NCI-H1417 (cell line): ENCODE data around the gene TEX19.
A peak's percentile ranks its signal among the peaks of the same experiment; 100 is the strongest.
"Not testable (repeated sequence)": the region's sequence is repeated elsewhere in the genome, so short reads cannot be mapped to it uniquely, and the experiment has no call there.

ENCODE experiments used
- DNase-seq, 3 experiments: peaks; one replicate each; lab custom pipeline; 2025; lab: John Stamatoyannopoulos, UW

Gene TEX19

GRCh38 chr17:82338858-82339633 is 20.0 kb upstream of the TEX19 start:
- no peak for DNase-seq

GRCh38 chr17:82339634-82340580 is 19.1 kb upstream of the TEX19 start:
- DNase-seq = no peak

DNA sequence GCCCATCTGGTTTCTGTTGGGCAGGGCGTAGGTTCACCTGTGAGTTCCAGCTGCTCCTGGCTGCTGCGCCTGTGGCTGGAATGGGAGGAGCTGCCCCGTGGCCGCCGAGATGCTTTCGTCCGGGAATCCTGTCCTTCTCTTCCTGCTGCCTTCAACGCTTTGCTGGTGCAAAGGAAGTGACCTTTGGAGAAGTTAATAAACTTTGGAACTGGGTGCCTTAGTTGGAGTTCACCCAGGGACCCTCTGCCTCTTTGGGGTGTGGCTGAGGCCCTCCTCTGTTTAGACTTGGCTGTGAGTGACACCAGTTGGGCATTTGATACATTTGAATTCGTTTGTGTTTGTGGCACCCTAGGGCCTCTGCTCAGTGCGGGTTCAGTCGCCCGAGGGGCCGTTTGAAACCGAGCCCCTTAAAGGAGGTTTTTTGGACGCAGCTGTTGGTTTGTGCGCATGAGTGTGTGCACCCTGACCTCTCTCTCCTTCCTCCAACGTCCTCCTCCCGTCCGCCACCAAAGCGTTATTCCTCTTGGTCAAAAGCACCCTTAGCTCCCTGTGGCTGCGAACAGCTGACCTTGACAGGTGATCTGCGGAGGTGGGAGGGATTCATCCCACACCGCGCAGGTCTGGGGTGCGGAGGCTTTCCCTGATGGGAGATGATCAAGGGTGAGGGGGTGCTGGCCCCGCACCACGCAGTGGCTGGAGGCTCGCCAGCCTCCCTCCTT is 16.5 kb upstream of the TEX19 start:
- no peak for DNase-seq

DNA sequence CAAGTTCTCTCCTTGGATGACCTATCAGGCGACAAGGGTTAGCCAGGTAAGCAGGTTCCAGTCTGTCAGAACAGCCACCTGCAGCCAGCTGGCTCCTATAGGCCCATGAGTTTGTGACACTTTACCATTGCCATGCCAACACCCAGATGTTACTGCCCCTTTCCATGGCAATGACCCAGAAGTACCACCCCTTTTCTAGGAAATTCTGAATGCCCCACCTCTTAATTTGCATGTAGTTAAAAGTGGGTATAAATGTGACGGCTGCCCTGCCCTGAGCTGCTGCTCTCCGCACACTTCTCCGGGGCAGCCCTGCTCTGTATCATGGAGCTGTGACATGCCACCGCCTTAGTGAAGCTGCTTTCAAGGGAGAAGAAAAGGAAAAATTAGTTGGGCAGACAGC is 15.5 kb upstream of the TEX19 start:
- DNase-seq = no peak

GRCh38 chr17:82344175-82344907 is 14.7 kb upstream of the TEX19 start:
- no peak for DNase-seq

DNA sequence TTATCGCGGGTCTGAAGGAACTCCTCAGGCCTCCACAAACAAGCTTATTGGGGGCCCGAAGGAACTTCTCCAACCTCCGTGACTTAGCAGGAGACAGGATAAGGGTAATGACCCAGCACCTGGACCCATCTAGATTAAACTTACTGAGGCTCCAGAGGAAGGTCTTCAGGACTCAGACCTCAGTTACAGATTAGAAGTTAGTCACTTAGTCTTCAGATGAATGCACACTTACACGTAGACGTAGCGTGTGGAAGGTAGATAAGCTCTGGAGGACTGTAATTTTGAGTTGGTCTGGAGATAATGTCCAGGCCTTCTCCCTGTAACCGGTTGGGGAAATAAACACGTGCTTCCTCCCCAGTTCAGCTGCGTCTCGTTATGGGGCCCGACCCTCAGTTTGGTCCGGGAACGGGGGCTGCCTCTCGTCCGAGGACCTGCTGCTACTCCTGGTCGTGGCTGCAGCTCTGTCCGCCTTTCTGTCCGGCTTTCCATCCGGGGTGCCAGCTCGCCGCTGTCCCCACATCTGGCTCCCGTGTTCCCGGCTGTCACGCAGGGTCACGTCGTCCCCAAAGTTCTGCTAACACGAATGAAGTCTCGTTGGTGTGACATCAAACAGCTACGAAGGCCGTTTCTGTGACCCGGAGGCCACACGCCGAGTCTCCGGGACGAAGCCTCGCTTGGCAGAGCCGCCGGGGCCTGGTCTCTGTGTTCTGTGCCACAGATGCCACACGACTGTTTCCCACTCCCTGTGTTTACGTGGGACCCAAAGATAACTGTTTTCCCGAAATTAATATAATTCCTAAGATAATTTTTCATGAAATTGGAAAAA is 13.7 kb upstream of the TEX19 start:
- no peak for DNase-seq

GRCh38 chr17:82346342-82347300 is 12.4 kb upstream of the TEX19 start:
- no peak for DNase-seq

- DNase-seq = not testable (repeated sequence)
Observed at GRCh38 chr17:82347994-82348393, 11.1 kb upstream of the TEX19 start.

- no peak for DNase-seq
Observed at GRCh38 chr17:82348434-82348833, 10.6 kb upstream of the TEX19 start.

DNA sequence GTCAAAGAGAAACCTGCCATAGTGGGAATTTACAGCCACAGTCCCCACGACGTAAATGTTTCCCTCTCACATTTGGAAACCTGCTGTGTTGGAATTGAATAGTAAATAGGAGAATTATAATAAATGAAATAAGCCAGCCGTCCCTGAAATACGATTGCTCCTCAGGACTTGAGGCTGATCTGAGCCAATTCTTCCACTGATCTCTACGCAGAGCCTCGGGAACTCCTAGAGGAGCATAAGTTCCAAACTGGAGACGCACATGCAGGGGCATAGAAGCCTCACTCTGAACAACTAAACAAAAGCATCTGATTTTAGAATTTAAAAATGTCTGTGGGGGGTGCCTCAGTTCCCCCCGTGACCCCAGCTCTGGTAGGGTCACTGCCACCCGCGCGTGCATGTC is 10.2 kb upstream of the TEX19 start:
- DNase-seq = no peak

GRCh38 chr17:82349287-82349701 is 9.8 kb upstream of the TEX19 start:
- no peak for DNase-seq

GRCh38 chr17:82350182-82351030 is 8.6 kb upstream of the TEX19 start:
- no peak for DNase-seq

- DNase-seq = no peak
Observed at GRCh38 chr17:82351254-82351712, 7.8 kb upstream of the TEX19 start.

GRCh38 chr17:82351713-82352488 is 7.1 kb upstream of the TEX19 start:
- peak; percentile 83 to 92 (median 87) for DNase-seq

GRCh38 chr17:82353484-82353883 is 5.6 kb upstream of the TEX19 start:
- peak in 2 of 3 experiments; percentile 27 to 51 for DNase-seq

DNA sequence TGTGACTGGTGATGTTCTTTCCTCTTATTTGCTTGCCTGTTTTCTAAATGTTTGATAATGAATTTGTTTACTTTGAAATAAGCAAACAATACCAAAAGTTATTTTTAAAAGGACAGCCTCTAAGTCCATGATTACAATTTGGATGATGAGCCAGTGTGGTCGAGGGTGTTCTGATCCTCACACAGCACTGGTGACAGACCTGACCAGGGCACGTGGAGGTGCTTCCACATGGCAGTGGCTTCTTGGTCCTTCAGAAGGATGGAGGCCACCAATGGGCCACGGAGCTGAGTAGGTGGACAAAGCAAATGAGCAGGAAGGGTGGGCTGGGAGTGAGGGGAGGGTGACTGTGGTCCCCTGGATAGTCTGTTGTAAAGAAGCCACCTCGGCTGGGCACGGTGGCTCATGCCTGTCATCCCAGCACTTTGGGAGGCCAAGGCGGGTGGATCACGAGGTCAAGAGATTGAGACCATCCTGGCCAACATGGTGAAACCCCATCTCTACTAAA is 4.2 kb upstream of the TEX19 start:
- DNase-seq = no peak

GRCh38 chr17:82355770-82356427 is 3.1 kb upstream of the TEX19 start:
- DNase-seq = no peak
